Body of pancreas (tissue), 4 donors: ENCODE measurements around the gene PLK2. TPM values are rescaled to one million over a fixed set of nuclear protein-coding genes. Genes with fewer than 3 reads are reported as not detected.
A peak's percentile ranks its signal among the peaks of the same experiment; 100 is the strongest.

Experiments
- ATAC-seq: fragments of 150-250 bp; one replicate; pipeline ENCODE4 v1.9.1; 2016
- DNase-seq, 4 donors: peaks; one replicate each; pipeline ENCODE4 v3.0.0-alpha.2; 2019
- H3K27ac ChIP-seq, 4 donors: fragments of 200-600 bp; sonication (generic); 1 replicate in 3 of 4; 2 replicates in 1 of 4; pipeline versions ENCODE4 v1.5.1 to v1.6.1; 2016 to 2019; ENCODE audit warnings: mild to moderate bottlenecking in 1 of 4, mixed read lengths in 1 of 4, moderate library complexity in 1 of 4
- H3K27me3 ChIP-seq, 2 donors: fragments of 200-600 bp; sonication (generic); one replicate each; pipeline ENCODE4 v1.6.0; 2016; ENCODE audit warnings: mild to moderate bottlenecking in 1 of 2
- H3K36me3 ChIP-seq, 2 donors: fragments of 200-600 bp; sonication (generic); replicated peaks in 1 of 2; 2 replicates each; pipeline ENCODE4 v1.5.1; 2016; ENCODE audit warnings: low read depth in 2 of 2; ENCODE audit not compliant: insufficient read depth in 1 of 2
- H3K4me1 ChIP-seq: fragments of 200-600 bp; sonication (generic); one replicate; pipeline ENCODE4 v1.6.0; 2016
- H3K4me3 ChIP-seq, 2 donors: fragments of 200-600 bp; sonication (generic); 1 replicate in 1 of 2; 2 replicates in 1 of 2; pipeline ENCODE4 v1.5.1; 2016 to 2019
- H3K9me3 ChIP-seq, 3 donors: fragments of 200-600 bp; sonication (generic); 1 replicate in 2 of 3; 2 replicates in 1 of 3; pipeline ENCODE4 v1.5.1; 2016
- CTCF ChIP-seq, 7 experiments: fragments of 450-650 bp in 4 of 7; fragments of 200-600 bp in 3 of 7; sonication (generic) in 3 of 7; IDR thresholded peaks; one replicate each; pipeline ENCODE4 v1.5.1; 2016 to 2019; ENCODE audit warnings: antibody characterized with exemption in 7 of 7
- POLR2A ChIP-seq, 3 donors: fragments of 450-650 bp; IDR thresholded peaks; one replicate each; pipeline ENCODE4 v1.6.1; 2016; ENCODE audit warnings: antibody characterized with exemption in 3 of 3, mild to moderate bottlenecking in 2 of 3
- WGBS, 2 donors: methylation state at CpG; one replicate each; pipeline ENCODE4 v1.1.5; 2017; 5-methylcytosine and 5-hydroxymethylcytosine counted together
- intact Hi-C: fragments of 100-400 bp; cut with DNase I; formaldehyde crosslinking; loops from one replicate; pipeline ENCODE4 v1.15.1; 2023
- total RNA-seq, 2 donors: library from RNA; depleted of rRNA; stranded (reverse); fragments of >200 nt; gene quantifications; one replicate each; pipeline ENCODE4 v1.1.0, GENCODE V29; 2016

PLK2 gene
- total RNA-seq, 2 donors from 2014 or later: 24.4 to 30.7 TPM

- no peaks in the 10 kb centered on the region for H3K27me3 ChIP-seq
- no peaks in the 10 kb centered on the region for H3K36me3 ChIP-seq
- DNase-seq: no peak
- intact Hi-C loops: no loop called here
- ATAC-seq: no peak
- no peaks in the 10 kb centered on the region for H3K9me3 ChIP-seq
- no peak for TF ChIP-seq POLR2A (IDR thresholded peaks at IDR 0.05)
- peaks cover 7% of the 10 kb centered on the region for H3K4me1 ChIP-seq
- H3K4me3 ChIP-seq: no peak overlapping the region
- H3K27ac ChIP-seq: no peak overlapping the region
- 82 to 91% methylated on average over 10 of the region's 10 CpGs for WGBS, 2 donors
Observed at GRCh38 chr5:58446024-58446423, 13.9 kb downstream of the PLK2 start.

GRCh38 chr5:58444805-58445204 is 15.1 kb downstream of the PLK2 start:
- no peaks in the 10 kb centered on the region for H3K27me3 ChIP-seq
- no peaks in the 10 kb centered on the region for H3K36me3 ChIP-seq
- TF ChIP-seq POLR2A (IDR thresholded peaks at IDR 0.05) (no peak), CTCF (IDR thresholded peaks at IDR 0.05) (no peak)
- H3K27ac ChIP-seq: no peak overlapping the region
- ATAC-seq (no peak), DNase-seq (no peak)
- no peak overlapping the region for H3K4me3 ChIP-seq
- H3K9me3 ChIP-seq: no peaks in the 10 kb centered on the region
- intact Hi-C loops: no loop called here
- peaks cover 17% of the 10 kb centered on the region for H3K4me1 ChIP-seq

- 13 to 17% methylated on average over 3 of the region's 3 CpGs for WGBS, 2 donors
- no peaks in the 10 kb centered on the region for H3K27me3 ChIP-seq
- DNase-seq (no peak), ATAC-seq (peak; percentile 84)
- intact Hi-C loops: no loop called here
- H3K27ac ChIP-seq: peak overlapping the region in 3 of 4 donors; percentile 13 to 66 (median 38)
- no peaks in the 10 kb centered on the region for H3K9me3 ChIP-seq
- H3K36me3 ChIP-seq: no peaks in the 10 kb centered on the region
- TF ChIP-seq POLR2A (IDR thresholded peaks at IDR 0.05): no peak
- no peak for TF ChIP-seq CTCF (IDR thresholded peaks at IDR 0.05)
- H3K4me3 ChIP-seq: no peak overlapping the region
- H3K4me1 ChIP-seq: peaks cover 41% of the 10 kb centered on the region
Observed at GRCh38 chr5:58440901-58441460, 18.9 kb downstream of the PLK2 start.

- intact Hi-C loops: no loop called here
- ATAC-seq (peak; percentile 58), DNase-seq (peak; percentile 29 to 58 (median 48))
- TF ChIP-seq CTCF (IDR thresholded peaks at IDR 0.05) (no peak), POLR2A (IDR thresholded peaks at IDR 0.05) (no peak)
- H3K9me3 ChIP-seq: no peaks in the 10 kb centered on the region
- H3K27me3 ChIP-seq: no peaks in the 10 kb centered on the region
- peak overlapping the region in 3 of 4 donors; percentile 13 to 66 (median 24) for H3K27ac ChIP-seq
- H3K4me1 ChIP-seq: peaks cover 41% of the 10 kb centered on the region
- no peaks in the 10 kb centered on the region for H3K36me3 ChIP-seq
- no peak overlapping the region for H3K4me3 ChIP-seq
- WGBS, 2 donors: 55 to 62% methylated on average over 5 of the region's 5 CpGs
Observed at GRCh38 chr5:58439094-58439644, 20.7 kb downstream of the PLK2 start.

GRCh38 chr5:58437661-58438060 is 22.2 kb downstream of the PLK2 start:
- WGBS, 2 donors: 65 to 75% methylated on average over 3 of the region's 3 CpGs
- intact Hi-C loops: no loop called here
- no peak for ATAC-seq
- Histone ChIP-seq H3K9me3 (no peaks in the 10 kb centered on the region), H3K27ac (no peak overlapping the region), H3K36me3 (no peaks in the 10 kb centered on the region), H3K4me1 (peaks cover 41% of the 10 kb centered on the region), H3K4me3 (no peak overlapping the region), H3K27me3 (no peaks in the 10 kb centered on the region)
- TF ChIP-seq POLR2A (IDR thresholded peaks at IDR 0.05) (no peak), CTCF (IDR thresholded peaks at IDR 0.05) (no peak)
- peak; percentile 29 to 64 (median 52) for DNase-seq
